Measurements from ENCODE around the gene UBA1.

UBA1 gene

GRCh38 chrX:47212381-47213293, 19.0 kb downstream of the UBA1 start:
- DNase-seq (ENCODE audit: low read depth in 2 of 2) = no peak

DNA sequence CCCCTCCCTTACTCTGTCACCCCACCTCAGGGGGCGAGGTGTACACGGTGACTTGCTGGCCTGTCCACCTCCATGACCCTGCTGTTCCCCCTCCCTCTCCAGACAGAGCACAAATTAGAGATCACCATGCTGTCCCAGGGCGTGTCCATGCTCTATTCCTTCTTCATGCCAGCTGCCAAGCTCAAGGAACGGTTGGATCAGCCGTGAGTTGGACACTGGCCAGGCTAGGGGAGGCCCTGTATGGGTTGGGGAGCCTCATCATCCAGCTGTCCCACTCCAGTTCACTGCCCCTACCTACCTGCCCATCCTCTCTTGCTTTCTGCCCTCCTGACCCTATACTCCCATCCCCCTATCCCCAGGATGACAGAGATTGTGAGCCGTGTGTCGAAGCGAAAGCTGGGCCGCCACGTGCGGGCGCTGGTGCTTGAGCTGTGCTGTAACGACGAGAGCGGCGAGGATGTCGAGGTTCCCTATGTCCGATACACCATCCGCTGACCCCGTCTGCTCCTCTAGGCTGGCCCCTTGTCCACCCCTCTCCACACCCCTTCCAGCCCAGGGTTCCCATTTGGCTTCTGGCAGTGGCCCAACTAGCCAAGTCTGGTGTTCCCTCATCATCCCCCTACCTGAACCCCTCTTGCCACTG, 20.9 kb downstream of the UBA1 start:
- no peak for DNase-seq (ENCODE audit: low read depth in 2 of 2)

- DNase-seq (ENCODE audit: low read depth in 2 of 2) = no peak
Observed at GRCh38 chrX:47215291-47215900, 21.8 kb downstream of the UBA1 start.

DNA sequence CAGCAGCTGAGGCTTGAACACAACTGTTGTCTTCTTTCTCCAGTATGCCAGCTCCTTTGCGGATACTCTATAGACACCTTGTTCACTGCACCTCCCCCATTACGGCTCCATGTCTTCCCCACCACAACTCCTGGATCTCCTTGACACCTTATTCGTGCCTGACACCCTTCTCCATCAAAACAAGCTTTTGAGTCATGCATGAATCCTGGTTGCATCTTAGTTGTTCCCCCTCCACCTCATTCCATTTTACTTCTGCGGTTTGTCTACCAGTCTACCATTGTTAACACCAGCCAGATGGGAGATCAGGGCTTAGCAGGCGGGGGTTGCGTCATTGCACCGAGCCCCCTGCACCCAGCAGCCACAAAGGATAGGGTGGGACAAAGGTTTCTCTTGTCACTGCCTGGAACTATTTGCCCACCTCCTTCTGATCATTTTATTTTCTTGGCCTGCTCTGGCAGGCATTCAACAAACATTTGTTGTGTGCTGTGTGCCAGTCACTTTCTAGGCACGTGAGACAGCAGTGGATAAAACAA, 22.8 kb downstream of the UBA1 start:
- DNase-seq (ENCODE audit: low read depth in 2 of 2) = no peak

GRCh38 chrX:47217121-47217851, 23.7 kb downstream of the UBA1 start:
- no peak for DNase-seq (ENCODE audit: low read depth in 2 of 2)

DNA sequence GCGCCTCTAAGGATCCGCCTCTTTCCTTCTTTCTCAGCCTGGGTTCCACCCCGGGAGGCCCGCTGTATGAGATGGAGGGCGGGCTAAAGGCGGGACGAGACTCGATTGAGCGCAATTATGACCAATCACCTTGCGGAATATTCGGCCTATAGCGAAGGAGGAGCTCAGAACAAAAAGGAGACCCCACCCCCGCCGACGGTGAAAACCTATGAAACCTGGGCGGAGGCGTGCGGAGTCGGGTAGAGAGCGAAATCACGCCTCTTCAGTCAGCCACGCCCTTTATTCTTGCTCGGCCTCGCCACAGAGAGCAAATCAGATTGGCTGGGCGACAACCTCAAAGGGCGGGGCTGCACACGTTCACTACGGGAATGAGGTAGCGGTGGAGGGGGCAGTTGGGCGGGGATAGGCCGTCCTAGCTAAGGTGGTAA, 24.2 kb downstream of the UBA1 start:
- peak; percentile 83 to 91 for DNase-seq (ENCODE audit: low read depth in 2 of 2)

DNA sequence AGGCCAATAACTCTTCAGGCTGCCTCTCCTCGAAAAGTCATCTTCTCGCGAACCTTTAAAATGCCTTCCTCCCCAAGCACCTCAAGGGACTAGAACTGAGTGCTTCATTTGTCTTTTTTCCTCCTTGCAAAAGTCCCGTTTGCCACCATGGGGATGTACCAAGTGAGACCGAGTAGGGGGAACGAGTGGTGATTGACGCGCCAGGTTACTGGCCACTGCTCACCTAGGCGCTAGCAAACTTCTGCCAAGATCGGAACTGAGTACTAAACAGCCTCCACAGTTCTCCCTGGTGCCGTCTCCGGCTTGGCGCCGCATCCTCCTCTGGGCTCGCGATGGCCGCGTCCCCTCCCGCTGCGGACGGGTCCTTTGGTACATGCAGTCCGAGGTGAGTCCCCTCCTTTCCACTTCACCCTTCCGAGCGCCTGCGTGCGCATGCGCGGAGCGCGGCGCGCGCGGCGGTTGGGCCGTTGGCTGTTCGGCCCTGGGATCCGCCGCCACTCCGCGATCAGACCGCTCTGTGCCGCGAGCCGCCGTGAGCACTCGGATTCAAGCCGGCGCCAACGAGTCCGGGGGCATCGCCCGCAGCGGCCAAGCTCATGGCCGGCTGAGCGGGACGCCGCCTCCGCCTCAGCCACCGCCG, 24.8 kb downstream of the UBA1 start, which contains the start of gene CDK16:
Gene CDK16, plus strand, starts transcription at position 402 of the 640 bp plus-strand sequence. CDS start 4,877 bp downstream, outside the sequence.
- peak; percentile 29 to 36 for DNase-seq (ENCODE audit: low read depth in 2 of 2)

GRCh38 chrX:47218920-47219815, 25.5 kb downstream of the UBA1 start:
- DNase-seq (ENCODE audit: low read depth in 2 of 2) = peak in 1 of 2 donors; percentile 18

DNA sequence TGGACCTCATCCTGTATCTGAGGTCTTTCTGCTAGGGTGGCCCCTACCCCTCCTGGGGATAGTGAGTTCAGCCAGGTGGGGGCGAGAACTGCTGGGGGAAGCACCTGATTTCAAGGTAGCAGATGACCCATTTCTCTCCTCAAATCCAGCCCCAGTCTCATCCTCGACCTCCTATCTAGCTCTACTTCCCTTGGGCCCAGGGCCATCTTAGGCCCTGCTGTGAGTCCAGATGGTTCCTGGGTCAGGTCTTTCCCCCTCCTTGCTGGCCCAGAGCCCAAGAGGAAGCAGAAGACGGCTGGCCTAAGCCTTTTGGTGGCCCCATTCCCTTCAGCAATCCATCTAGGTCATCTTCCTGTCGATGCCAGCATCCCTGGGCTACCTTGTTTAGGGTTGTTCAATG, 28.1 kb downstream of the UBA1 start:
- no peak for DNase-seq (ENCODE audit: low read depth in 2 of 2)

- DNase-seq (ENCODE audit: low read depth in 2 of 2) = no peak
Observed at GRCh38 chrX:47222751-47223350, 29.2 kb downstream of the UBA1 start.

DNA sequence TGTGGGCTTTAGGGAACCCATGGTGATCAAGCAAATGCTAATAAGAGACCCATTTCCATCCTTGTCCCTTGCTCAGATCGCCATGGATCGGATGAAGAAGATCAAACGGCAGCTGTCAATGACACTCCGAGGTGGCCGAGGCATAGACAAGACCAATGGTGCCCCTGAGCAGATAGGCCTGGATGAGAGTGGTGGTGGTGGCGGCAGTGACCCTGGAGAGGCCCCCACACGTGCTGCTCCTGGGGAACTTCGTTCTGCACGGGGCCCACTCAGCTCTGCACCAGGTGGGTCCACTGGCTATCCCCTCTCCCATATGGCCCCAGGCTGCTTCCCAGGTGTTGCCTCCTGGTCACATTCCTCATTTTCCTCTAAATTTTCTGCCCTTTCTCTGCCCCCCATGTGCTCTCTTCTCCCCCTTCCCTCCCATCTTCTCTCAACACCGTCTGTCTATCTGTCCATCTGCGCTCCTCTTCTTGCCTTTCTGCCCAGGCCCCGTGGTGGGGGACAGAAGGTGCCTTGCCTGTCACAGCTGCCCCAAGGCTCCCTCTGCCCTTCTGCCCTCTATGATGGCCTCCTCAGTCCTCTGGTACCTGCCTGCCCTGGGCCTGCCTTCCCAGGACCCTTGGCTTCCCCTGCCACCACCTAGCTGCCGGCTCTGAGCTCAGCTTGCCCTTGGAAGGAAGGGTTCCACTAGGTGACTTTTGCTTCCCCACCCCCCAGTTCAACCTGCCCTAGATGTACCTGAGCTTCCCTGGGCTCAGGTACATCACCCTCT, 30.0 kb downstream of the UBA1 start:
- no peak for DNase-seq (ENCODE audit: low read depth in 2 of 2)

DNA sequence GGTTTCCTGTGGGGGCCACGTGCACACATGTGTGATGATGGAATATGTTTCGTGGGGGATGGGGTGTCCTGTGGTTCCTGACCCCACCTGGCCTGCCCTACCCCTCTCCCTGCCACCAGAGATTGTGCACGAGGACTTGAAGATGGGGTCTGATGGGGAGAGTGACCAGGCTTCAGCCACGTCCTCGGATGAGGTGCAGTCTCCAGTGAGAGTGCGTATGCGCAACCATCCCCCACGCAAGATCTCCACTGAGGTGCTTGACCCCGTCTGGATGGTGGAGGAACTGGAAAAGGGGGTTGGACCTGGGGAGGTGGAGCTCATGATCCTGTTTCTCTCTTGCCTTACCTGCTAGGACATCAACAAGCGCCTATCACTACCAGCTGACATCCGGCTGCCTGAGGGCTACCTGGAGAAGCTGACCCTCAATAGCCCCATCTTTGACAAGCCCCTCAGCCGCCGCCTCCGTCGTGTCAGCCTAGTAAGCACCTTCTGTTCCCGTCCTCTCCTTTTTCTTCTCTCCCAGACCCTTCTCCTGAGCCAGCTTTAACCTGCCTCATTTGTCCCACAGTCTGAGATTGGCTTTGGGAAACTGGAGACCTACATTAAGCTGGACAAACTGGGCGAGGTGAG, 30.8 kb downstream of the UBA1 start:
- DNase-seq (ENCODE audit: low read depth in 2 of 2) = no peak

DNA sequence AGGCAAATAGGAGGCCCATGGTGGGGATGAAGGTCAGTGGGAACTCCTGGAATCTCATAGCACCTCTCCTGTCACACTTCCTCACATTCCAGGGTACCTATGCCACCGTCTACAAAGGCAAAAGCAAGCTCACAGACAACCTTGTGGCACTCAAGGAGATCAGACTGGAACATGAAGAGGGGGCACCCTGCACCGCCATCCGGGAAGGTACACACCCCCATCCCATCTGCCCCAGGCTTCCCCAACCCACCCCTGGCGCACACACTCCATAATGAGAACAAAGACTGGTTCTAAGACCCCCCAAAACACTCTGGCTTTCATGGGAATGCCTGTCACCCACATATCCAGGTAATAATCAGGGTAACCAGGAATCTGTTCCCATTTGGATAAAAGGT, 31.3 kb downstream of the UBA1 start:
- DNase-seq (ENCODE audit: low read depth in 2 of 2) = no peak

DNA sequence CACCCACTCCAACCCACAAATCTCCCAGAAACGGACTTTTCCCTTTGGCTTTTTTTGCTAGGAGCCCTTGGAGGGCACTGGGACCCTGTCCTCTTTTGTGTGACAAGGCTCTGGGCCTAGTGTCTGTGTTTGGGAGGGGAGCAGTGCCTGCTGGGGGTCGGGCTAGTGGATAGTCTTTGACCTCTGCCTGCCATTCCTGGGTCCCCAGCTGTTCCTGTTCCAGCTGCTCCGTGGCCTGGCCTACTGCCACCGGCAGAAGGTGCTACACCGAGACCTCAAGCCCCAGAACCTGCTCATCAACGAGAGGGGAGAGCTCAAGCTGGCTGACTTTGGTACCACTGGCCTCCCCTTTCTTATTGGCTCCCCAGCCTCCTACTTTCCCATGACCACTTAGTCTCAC, 32.4 kb downstream of the UBA1 start:
- no peak for DNase-seq (ENCODE audit: low read depth in 2 of 2)

DNA sequence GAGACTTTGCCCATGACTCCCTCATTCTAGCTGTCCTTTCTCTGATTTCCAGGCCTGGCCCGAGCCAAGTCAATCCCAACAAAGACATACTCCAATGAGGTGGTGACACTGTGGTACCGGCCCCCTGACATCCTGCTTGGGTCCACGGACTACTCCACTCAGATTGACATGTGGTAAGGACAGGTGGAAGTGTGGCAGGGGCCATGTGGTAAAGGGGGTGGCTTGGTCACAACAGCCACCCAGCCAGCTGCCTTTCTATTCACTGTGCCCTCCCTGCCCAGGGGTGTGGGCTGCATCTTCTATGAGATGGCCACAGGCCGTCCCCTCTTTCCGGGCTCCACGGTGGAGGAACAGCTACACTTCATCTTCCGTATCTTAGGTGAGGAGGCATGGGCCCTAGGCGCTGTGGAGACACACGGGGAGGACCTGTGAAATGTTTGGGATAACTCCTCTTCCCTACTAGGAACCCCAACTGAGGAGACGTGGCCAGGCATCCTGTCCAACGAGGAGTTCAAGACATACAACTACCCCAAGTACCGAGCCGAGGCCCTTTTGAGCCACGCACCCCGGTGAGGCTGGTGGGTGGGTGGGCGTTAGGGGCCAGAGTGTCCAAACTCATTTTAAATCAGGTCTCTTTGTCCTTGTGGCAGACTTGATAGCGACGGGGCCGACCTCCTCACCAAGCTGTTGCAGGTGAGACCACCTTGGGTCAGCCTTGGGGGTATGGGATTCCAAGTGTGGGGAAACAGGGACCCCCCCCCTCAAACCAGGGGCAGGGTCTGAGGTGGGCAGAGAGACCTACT, 33.1 kb downstream of the UBA1 start:
- DNase-seq (ENCODE audit: low read depth in 2 of 2) = no peak

GRCh38 chrX:47227334-47227583, 33.6 kb downstream of the UBA1 start:
- no peak for DNase-seq (ENCODE audit: low read depth in 2 of 2)

- no peak for DNase-seq (ENCODE audit: low read depth in 2 of 2)
Observed at GRCh38 chrX:47228550-47229270, 35.1 kb downstream of the UBA1 start.
